GM21367 (cell line): ENCODE measurements around the gene CCDC201.
"Not testable (repeated sequence)": the region's sequence is repeated elsewhere in the genome, so short reads cannot be mapped to it uniquely, and the experiment has no call there.

Source experiments
- ATAC-seq: cut with Tn5 transposase; IDR thresholded peaks from one replicate; pipeline ENCODE4 v1.9.1; 2021; ENCODE audit not compliant: unreplicated experiment

The CCDC201 gene

DNA sequence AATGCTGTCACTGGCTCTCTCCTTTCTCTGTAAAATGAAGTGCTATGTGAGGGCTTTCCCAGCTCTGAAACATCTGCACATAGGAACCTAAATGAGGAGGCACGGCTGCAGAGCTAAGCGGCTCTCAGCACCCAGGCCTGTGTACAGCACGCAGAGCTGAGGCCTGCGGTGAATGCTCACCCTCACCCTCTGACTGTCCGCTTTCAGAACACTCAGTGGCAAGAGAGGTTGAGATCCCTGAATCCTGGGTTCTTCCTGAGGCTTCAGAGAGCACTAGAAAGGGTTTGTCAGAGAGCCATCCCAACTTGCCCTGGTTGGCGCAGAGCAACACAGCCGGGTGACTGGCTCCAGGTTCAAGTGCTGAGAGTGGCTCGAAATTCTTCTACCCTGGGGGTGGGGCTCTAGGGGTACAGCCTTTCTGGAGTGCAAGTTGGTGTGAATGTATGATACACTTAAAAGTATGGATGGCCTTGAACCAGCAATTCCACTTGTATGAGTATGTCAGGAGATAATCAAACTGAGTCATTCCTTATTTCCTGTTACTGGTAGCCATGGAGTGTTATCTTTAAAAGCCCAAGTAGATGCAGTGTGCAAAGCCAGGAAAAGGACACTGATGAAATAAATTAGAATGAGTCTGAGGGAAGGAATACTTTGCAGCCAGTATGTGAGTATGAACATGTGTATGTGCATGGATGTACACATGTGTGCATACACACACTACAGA, 1.7 kb upstream of the CCDC201 start:
- no peak for ATAC-seq

DNA sequence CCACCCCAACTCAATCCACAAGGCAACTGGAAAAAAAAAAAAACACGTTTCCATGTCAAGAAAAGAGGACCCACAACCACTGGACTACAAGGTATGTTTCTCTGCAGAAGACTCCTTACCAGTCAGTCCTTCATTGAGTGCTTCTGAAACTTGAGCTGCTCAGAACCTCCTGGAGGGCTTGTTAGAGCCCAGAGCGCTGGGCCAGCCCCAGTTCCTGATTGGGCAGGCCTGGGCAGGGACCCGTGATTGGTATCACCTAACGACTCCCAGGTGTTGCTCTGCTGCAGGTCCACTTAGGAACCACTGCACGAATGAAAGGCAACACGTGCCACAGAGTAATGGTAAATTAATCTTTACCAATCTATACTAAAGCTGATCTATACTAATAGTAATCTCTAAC, 473 bp upstream of the CCDC201 start:
- ATAC-seq, result no peak

DNA sequence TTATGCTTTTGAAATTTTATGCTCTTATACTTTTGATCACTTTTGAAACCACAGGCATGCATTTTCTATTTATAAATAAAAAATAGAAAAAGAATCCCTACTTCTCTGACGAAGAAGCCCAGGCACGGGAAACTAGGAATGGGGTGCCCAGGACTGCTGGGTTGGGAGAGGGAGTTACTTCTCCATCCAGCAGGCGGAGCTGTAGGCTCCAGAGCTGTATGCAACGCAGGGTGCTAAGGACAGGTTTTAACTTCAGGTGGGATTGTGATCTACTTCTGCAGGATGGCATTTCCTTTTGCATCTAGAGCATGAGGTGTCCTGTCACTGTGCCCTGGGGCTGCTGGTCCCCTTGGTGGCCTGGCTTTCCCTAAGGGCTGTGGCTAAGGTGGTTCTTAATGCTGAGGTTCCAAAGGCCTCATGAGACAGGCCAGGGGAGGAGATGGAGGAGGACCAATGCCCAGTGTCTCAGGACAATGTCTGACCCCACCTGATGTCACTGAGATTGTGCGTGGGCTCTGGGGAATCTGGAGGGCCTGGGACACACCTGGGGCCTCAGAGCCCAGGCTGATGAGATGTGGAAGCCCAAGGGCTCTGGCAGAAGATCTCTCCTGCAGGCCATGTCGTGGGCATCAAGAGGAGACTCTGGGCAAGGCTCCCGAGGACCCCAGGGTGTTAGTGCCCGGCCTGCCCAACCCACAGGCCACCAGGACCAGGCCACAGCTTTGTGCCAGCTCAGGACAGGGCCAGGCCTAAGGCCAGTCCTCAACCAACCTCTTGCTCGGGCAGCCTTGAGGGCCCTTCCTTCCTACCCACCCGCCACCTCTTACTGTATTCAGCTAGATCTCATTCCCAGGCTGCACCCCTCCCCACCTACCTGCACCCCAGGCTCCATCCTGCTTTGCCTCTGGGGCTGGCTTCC, 507 bp downstream of the CCDC201 start:
- ATAC-seq, result no peak

DNA sequence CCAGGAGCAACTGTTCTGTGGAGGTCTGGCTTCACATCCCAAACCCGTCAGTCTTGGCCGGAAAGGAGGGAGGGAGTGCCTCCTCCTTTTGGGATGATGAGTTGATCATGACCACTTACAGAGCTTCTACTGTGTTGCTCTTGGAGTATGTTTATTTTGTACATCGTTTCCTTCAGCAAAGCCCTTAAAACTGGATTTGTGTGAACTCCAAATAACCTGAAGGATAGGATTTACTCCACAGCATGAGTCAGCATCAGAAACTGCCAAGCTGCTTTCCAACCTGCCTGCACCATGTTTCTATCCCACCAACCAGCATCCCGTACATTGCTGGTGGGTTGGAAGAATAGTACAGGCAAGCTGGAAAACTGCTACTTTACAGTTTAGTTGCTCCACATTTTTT, 3.5 kb downstream of the CCDC201 start:
- ATAC-seq, result no peak

DNA sequence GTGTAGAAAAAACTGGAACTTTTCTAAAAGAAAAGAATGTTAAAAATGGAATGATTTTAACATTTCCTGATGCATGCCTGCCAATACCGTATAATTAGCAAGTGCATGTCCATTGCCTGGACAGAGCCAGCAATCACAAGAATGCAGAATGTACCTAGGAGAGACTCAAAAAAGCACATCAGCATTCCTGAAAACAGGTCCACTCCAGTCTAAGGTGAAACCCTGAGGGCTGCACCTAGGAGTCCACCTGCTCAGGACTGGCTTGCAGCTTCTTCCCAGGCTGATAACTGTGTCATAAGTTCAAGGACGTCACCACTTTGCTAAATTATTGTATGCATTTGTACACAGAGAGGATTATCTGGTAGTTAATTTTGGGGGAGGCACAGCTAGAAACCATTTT, 5.4 kb downstream of the CCDC201 start:
- ATAC-seq, result no peak

DNA sequence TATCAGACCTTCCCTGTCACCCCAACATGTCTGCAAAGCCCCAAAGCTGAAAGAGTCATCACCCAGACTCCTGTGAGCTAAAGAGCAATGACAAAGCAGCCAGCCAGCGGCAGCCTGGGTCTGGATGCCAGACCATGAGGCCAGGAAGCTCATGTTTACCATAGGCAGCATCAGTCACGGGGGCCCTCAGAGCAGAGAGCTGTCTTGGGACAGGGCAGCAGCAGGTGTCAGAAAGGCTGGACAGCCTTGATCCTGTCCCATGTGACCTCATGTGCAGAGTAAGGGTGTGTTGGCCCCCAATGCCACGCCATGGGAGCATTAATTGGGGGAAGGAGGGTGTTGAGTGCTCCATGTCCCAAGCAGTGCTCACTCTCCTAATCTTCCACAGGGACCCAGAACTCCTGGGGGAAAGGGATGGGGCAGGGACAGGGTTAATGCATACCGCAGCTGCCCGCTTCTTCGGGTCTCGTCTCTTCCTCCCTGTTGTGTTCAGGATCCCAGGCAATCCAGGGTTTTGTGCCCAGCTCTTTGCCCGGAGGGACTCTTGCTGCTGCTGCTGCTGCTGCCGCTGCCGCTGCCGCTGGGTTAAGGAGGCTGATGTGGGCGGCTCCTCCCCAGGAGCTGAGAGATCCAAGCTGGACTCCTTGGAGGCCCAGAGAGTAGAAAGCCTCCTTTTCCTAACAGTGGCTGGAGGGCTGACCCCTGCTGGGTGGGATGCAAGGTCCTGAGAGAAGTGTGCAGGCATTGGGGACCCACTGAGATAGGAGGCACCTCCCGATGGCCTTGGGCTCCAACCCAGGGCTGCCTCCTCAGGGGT, 7.1 kb downstream of the CCDC201 start:
- ATAC-seq, result no peak

DNA sequence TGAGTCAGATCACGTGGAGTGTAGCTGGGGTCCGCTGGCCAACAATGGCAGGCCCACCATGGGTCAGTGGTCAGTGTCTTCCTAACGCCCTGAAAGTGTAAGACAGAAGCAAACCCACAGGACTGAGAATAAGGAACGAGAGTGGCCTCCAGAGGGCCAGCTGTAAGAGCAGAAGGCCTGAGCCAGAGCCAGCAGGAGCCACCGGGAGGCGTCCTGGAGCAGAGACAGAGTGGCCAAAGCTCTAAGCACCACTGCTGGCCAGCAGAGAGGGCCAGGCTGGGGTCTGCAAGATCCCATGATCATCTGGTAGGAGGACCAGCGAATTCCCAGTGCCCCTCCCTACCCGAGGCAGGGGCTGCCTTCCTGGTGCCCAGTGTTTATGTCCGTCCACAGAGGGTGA, 9.2 kb downstream of the CCDC201 start:
- no peak for ATAC-seq

DNA sequence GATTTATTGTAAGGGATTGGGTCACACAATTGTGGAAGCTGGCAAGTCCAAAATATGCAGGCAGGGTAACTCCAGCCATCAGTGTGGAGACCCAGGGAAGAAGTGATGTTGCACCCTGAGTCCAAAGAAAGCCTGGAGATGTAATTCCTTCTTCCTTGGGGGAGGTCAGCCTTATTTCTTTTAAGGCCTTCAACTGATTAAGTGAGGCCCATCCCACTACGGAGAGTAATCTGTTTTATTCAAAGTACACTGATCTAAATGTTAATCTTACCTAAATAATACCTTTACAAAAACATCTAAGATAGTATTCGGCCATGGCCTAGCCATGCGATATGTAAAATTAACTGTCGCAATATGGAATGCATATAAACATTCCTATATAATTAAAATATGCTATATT, 16.0 kb downstream of the CCDC201 start:
- ATAC-seq, result not testable (repeated sequence)

DNA sequence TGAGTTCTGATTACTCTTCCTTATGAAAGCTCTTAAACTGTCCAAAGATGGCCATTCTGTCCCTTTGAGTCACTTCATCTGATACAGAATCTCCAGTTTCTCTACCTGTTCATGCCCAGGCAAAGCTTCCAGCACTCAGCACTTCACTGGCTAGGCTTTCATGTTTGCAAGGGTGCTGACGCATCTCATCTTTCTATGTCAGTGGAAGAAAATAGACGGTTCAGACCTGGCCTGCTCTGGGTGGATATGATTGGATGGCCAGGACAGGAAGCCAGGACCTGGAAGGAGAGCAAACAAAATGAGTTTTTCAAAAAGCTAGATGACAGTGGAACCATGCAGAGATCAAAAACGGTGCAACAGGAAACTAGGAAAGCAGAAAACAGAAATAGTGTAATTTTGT, 17.2 kb downstream of the CCDC201 start:
- ATAC-seq, result not testable (repeated sequence)

DNA sequence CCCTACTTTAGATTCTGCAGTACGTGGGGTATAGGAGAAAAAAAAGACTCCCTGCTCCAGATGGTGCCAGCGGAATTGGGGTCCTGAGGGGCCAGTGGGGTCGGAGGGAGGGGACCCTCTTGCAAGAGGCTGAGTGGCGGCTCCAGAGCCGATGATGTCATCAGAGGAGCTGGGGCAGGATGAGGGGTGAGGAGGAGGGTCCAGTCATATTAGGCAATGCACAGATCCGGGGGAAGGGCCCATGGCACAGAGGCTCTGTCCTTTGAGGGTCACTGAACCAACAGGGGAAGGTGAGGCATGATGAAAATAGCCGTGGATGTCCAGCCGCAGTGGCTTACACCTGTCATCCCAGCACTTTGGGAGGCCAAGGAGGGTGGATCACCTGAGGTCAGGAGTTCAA, 19.4 kb downstream of the CCDC201 start:
- not testable (repeated sequence) for ATAC-seq

DNA sequence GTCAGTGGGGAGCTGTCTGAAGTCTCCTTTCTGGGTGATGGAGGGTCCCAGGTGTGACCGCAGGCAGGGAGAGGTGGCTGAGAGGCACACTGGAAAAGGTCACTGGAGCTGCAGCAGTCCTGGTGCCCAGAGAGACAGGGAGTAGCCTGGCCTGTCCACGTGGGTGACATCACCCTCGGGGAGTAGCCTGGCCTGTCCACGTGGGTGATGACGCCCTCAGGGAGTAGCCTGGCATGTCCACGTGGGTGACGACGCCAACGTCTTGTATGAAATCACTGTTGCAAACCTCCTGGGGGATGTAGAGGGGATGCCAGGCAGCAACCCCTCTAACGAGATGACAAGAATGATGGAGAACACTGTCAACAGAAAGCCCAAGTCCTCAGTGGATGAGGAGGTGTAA, 19.9 kb downstream of the CCDC201 start:
- ATAC-seq, result not testable (repeated sequence)

DNA sequence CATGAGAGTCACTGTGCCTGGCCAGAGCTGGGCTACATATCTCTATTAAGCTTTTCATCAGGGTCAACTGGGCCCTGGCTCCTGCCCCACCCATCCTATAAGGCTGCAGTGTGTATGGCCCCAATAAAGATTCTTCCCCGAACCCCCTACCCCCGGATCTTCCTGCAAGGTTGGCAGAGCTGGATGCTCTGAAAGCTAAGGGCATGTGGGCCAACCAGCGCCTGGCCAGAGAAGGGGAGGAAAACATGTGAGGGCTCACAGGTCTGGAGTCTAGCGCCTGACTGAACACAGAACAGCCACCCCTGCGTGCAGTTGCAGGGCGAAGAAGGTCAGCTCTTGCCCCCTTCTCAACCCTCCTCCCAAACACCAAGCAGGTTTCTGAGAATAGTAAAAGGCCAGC, 24.1 kb downstream of the CCDC201 start:
- ATAC-seq, result not testable (repeated sequence)

DNA sequence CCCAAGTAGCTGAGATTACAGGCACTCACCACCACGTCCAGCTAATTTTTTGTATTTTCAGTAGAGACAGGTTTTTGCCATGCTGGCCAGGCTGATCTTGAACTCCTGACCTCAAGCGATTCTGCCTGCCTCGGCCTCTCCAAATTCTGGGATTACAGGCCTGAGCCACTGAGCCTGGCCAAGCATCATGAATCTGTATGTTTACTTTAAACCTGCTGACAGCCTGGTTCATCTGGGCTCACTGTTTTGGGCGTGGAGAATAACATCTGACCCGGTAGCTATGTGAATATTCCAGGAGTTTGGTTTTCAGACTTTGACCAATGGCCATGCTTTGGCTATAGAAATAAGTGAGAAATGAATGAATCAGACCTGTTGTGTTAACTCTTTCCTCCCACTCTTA, 26.3 kb downstream of the CCDC201 start:
- ATAC-seq, result not testable (repeated sequence)

DNA sequence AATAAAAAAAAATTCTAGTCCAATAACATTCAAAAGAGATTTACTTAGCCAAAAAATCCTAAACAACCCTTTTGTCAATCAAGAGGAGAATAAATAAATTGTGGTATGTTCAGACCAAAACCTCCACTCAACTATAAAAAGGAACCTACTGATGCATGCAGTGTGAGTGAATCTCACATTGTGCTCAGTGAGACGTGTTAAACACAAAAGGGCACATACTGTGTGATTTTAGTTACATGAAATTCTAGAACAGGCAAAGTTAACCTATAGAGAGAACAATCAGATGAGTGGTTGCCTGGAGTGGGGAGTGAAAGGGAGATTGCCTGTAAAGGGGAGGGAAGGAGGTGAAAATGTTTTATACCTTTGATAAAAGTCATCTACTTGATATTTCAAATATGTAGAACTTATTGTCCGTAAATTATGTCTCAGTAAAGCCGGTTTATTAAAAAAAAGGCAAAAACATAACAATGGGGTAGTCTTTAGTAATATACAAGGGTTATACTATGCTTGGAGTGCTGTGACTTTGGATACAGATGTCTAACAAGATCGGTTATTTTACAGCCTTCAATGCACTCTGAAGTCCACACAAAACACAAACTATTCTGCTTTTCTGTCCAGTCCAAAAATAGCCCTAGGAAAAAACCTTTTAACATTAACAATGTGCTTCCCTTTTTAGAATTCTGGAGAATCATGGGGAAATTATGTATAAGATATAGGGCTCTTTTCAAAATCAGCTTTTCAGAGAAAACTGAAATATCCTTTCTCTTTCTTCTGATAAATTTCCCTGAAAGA, 30.8 kb downstream of the CCDC201 start:
- not testable (repeated sequence) for ATAC-seq

DNA sequence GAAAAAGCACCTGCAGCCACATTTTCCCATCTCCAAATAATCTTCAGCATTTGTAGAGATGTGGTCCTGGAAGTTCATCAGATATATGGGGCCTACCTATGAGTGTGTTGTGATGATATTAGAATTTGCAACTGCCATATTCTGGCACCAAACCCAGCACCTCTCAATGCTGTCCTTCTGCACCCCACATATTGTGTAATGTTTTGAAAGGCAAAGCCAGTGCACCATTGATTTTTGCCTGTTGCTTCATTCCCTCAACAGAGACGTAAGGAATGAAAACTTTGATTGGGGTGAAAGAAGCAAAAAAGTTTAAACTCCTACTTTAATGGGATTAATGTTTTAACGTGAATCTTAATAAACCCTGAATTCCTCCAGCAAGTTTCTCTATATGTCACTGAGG, 34.0 kb downstream of the CCDC201 start:
- not testable (repeated sequence) for ATAC-seq

DNA sequence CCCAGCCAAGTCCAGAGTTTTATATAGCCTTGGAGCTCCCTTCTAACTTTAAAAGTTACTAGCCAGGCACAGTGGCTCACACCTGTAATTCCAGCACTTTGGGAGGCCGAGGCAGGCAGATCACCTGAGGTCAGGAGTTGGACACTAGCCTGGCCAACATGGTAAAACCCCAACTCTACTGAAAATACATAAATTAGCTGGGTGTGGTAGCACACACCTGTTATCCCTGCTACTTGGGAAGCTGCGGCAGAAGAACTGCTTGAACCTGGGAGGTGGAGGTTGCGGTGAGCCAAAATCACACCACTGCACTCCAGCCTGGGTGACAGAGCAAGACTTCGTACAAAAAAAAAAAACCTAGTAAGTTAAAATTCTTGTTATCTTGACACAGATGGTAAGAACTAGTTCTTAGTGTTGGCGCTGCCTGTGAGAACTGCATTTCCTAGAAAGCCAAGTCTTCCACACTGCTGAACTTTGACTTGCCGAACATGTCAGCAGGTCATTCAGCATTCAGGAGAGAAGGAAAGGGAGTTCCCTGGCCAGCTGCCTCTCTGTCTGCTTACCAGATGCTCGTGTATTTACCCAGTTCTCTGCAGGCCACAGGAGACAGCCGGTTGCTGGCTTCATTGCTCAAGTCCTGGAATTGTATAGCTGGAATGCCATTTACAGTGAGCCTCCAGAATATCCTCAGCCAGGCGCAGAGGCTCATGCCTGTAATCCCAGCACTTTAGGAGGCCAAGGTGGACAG, 40.3 kb downstream of the CCDC201 start:
- ATAC-seq, result not testable (repeated sequence)

DNA sequence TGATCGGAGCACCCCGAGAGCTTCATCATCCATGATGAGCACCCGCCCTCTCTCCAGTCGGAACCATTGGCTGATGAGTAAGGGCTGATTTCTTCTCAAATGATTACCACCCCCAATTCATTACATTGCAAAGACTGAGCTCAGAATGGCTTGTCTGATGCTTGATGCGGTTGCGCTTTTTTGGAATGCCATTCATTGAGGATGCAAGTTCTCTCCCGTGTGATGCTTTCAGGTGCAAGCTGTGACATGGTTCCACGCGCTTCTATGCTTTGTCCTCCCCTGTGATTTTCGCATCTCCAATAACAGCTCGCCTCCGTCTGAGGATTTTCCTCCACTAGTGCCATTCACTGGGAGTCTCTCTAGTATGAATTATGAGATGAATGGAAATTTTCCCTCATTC, 43.0 kb downstream of the CCDC201 start:
- not testable (repeated sequence) for ATAC-seq

DNA sequence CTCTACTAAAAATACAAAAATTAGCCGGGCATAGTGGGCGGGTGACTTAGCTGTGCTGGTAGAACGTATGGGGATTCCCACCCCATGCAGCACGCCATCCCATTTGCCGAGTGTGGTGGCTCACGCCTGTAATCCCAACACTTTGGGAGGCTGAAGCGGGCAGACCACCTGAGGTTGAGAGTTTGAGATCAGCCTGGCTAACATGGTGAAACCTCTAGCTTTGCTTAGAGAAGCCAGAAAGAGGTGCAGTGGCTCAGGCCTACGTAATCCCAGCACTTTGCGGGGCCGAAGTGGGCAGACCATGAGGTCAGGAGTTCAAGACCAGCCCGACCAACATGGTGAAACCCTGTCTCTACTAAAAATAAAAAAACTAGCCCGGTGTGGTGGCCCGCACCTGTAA, 45.2 kb downstream of the CCDC201 start:
- not testable (repeated sequence) for ATAC-seq

DNA sequence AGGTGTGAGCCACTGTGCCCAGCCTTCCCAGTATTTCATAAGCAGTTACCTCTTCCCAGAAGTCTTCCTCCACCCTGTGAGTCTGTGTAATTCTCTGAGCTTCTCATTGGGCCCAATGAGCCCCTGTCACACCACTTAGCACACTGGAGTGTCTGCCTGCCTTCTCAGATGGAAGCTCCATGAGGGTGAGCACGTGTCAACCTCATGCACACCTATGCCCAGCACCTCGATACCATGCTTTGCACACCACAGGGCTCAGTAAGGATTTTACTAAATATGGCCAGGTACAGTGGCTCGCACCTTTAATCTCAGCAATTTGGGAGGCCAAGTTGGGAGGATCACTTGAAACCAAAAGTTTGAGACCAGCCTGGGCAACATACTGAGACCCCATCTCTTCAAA, 46.3 kb downstream of the CCDC201 start:
- ATAC-seq, result not testable (repeated sequence)

DNA sequence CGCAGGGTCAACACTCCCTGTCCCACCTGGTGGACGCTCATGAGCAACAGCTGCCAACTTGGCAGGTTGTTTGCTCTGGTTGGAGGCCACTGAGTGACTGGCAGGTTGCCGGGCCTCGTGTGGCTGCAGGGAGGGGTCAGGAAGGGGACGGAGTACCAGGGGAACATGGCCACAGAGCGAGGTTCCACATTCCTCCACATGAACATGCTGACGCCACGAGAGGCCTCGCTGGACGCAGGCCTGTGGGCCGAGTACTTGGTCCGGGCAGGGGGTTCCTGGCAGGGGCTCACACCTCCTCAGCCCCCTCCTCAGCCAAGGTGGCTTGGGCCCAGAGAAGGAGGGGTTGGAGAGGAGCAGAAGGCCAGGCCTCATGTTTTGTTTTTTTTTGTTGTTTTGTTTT, 54.1 kb downstream of the CCDC201 start:
- not testable (repeated sequence) for ATAC-seq
